H1 (cell line): Measurements from ENCODE around the gene CGNL1. TPM values are rescaled to one million over a fixed set of nuclear protein-coding genes. Genes with fewer than 3 reads are reported as not detected.

ENCODE experiments used
- polyA plus RNA-seq, 7 experiments: library from polyadenylated mRNA; depleted of rRNA in 3 of 7; stranded (reverse) in 5 of 7; unstranded in 2 of 7; fragments of >200 nt in 5 of 7; fragments of 200-250 nt in 2 of 7; gene quantifications; 1 replicate in 5 of 7; 2 replicates in 1 of 7; 4 replicates in 1 of 7; pipeline versions ENCODE4 v1.2.1 to v1.2.3, GENCODE V29; 2011 to 2013; ENCODE audit warnings: missing spikeins in 2 of 7, mixed read lengths in 2 of 7
- total RNA-seq: library from RNA; stranded (reverse); fragmentation: NEBNext Ultra II Directional; extraction: Animal tissue kit (Norgen Biotek cat#: 25700); gene quantifications from 2 replicates; pipeline ENCODE4 v1.2.1, GENCODE V29; 2021
- TF ChIP-seq, protein P1 (sequence below): fragments of 300-600 bp; sonication (generic); IDR thresholded peaks from 2 replicates; pipeline ENCODE4 v1.7.1; 2012; ENCODE audit warnings: low read length, moderate library complexity, mild to moderate bottlenecking, inconsistent platforms; ENCODE audit not compliant: insufficient replicate concordance

The CGNL1 gene
- total and polyA plus RNA-seq, 2 of the 8 experiments (the other 6 are each of a cell fraction or from before 2014, with no cell fraction given), result 21.8 to 75.6 TPM

- TF ChIP-seq, protein P1, sequence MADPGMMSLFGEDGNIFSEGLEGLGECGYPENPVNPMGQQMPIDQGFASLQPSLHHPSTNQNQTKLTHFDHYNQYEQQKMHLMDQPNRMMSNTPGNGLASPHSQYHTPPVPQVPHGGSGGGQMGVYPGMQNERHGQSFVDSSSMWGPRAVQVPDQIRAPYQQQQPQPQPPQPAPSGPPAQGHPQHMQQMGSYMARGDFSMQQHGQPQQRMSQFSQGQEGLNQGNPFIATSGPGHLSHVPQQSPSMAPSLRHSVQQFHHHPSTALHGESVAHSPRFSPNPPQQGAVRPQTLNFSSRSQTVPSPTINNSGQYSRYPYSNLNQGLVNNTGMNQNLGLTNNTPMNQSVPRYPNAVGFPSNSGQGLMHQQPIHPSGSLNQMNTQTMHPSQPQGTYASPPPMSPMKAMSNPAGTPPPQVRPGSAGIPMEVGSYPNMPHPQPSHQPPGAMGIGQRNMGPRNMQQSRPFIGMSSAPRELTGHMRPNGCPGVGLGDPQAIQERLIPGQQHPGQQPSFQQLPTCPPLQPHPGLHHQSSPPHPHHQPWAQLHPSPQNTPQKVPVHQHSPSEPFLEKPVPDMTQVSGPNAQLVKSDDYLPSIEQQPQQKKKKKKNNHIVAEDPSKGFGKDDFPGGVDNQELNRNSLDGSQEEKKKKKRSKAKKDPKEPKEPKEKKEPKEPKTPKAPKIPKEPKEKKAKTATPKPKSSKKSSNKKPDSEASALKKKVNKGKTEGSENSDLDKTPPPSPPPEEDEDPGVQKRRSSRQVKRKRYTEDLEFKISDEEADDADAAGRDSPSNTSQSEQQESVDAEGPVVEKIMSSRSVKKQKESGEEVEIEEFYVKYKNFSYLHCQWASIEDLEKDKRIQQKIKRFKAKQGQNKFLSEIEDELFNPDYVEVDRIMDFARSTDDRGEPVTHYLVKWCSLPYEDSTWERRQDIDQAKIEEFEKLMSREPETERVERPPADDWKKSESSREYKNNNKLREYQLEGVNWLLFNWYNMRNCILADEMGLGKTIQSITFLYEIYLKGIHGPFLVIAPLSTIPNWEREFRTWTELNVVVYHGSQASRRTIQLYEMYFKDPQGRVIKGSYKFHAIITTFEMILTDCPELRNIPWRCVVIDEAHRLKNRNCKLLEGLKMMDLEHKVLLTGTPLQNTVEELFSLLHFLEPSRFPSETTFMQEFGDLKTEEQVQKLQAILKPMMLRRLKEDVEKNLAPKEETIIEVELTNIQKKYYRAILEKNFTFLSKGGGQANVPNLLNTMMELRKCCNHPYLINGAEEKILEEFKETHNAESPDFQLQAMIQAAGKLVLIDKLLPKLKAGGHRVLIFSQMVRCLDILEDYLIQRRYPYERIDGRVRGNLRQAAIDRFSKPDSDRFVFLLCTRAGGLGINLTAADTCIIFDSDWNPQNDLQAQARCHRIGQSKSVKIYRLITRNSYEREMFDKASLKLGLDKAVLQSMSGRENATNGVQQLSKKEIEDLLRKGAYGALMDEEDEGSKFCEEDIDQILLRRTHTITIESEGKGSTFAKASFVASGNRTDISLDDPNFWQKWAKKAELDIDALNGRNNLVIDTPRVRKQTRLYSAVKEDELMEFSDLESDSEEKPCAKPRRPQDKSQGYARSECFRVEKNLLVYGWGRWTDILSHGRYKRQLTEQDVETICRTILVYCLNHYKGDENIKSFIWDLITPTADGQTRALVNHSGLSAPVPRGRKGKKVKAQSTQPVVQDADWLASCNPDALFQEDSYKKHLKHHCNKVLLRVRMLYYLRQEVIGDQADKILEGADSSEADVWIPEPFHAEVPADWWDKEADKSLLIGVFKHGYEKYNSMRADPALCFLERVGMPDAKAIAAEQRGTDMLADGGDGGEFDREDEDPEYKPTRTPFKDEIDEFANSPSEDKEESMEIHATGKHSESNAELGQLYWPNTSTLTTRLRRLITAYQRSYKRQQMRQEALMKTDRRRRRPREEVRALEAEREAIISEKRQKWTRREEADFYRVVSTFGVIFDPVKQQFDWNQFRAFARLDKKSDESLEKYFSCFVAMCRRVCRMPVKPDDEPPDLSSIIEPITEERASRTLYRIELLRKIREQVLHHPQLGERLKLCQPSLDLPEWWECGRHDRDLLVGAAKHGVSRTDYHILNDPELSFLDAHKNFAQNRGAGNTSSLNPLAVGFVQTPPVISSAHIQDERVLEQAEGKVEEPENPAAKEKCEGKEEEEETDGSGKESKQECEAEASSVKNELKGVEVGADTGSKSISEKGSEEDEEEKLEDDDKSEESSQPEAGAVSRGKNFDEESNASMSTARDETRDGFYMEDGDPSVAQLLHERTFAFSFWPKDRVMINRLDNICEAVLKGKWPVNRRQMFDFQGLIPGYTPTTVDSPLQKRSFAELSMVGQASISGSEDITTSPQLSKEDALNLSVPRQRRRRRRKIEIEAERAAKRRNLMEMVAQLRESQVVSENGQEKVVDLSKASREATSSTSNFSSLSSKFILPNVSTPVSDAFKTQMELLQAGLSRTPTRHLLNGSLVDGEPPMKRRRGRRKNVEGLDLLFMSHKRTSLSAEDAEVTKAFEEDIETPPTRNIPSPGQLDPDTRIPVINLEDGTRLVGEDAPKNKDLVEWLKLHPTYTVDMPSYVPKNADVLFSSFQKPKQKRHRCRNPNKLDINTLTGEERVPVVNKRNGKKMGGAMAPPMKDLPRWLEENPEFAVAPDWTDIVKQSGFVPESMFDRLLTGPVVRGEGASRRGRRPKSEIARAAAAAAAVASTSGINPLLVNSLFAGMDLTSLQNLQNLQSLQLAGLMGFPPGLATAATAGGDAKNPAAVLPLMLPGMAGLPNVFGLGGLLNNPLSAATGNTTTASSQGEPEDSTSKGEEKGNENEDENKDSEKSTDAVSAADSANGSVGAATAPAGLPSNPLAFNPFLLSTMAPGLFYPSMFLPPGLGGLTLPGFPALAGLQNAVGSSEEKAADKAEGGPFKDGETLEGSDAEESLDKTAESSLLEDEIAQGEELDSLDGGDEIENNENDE, result no peak
Observed at GRCh38 chr15:57401546-57401945, 25.2 kb downstream of the CGNL1 start (continued).
